Transverse colon (tissue), 4 donors: Measurements from ENCODE around the gene LRRC2. TPM values are rescaled to one million over a fixed set of nuclear protein-coding genes. Genes with fewer than 3 reads are reported as not detected.

Experiments
- DNase-seq: peaks from one replicate; pipeline ENCODE4 v3.0.0-alpha.2; 2019
- H3K27ac ChIP-seq, 4 donors: fragments of 200-600 bp; sonication (generic); 2 replicates each; pipeline ENCODE4 v1.5.1; 2016 to 2018; ENCODE audit warnings: inconsistent platforms in 4 of 4
- H3K27me3 ChIP-seq: fragments of 200-600 bp; sonication (generic); 2 replicates; pipeline ENCODE4 v1.5.1; 2017; ENCODE audit warnings: inconsistent platforms
- H3K36me3 ChIP-seq, 4 donors: fragments of 200-600 bp; sonication (generic); 2 replicates each; pipeline ENCODE4 v1.5.1; 2017 to 2019; ENCODE audit warnings: inconsistent platforms in 4 of 4
- H3K4me1 ChIP-seq, 4 donors: fragments of 200-600 bp; sonication (generic); 2 replicates each; pipeline ENCODE4 v1.5.1; 2017 to 2020; ENCODE audit warnings: inconsistent platforms in 4 of 4
- H3K4me3 ChIP-seq, 4 donors: fragments of 200-600 bp; sonication (generic); 1 replicate in 1 of 4; 2 replicates in 3 of 4; pipeline versions ENCODE4 v1.5.1 to v1.6.1; 2017 to 2019; ENCODE audit warnings: inconsistent platforms in 4 of 4
- H3K9me3 ChIP-seq, 2 donors: fragments of 200-600 bp; sonication (generic); 2 replicates each; pipeline ENCODE4 v1.5.1; 2017 to 2019; ENCODE audit warnings: inconsistent platforms in 2 of 2
- EP300 ChIP-seq: sonication (generic); formaldehyde crosslinking; IDR thresholded peaks from one replicate; pipeline ENCODE4 v1.6.1; 2017; ENCODE audit warnings: antibody characterized with exemption, low read depth
- POLR2A ChIP-seq: fragments of 450-650 bp; IDR thresholded peaks from one replicate; pipeline ENCODE4 v1.6.1; 2016; ENCODE audit warnings: antibody characterized with exemption, mild to moderate bottlenecking, moderate library complexity
- POLR2AphosphoS5 ChIP-seq, 3 donors: sonication (generic); formaldehyde crosslinking; IDR thresholded peaks; one replicate each; pipeline ENCODE4 v1.6.1; 2016; ENCODE audit warnings: antibody characterized with exemption in 3 of 3
- WGBS, 2 donors: methylation state at CpG; one replicate each; pipeline ENCODE4 v1.1.5; 2018; ENCODE audit warnings: low coverage in 1 of 2; 5-methylcytosine and 5-hydroxymethylcytosine counted together
- in situ Hi-C, 4 donors: fragments of 200-750 bp; cut with MboI; loops; one replicate each; pipeline versions ENCODE4 v1.15.0 to v1.15.1; 2017; ENCODE audit warnings: low sequenced_read_pairs in 3 of 4, low pct_ligation_motif_present in 1 of 4, low pct_unique_long_range_greater_than_20kb in 1 of 4
- intact Hi-C: fragments of 100-400 bp; cut with DNase I; formaldehyde crosslinking; loops from one replicate; pipeline ENCODE4 v1.15.1; 2023; ENCODE audit warnings: low total_unique reads
- total RNA-seq, 4 donors: library from RNA; depleted of rRNA; stranded (reverse); fragments of >200 nt; gene quantifications; one replicate each; pipeline ENCODE4 v1.1.0, GENCODE V29; 2016
- TF ChIP-seq, protein P1 (sequence below), 5 experiments: fragments of 200-600 bp in 3 of 5; fragments of 450-650 bp in 2 of 5; sonication (generic) in 3 of 5; IDR thresholded peaks; 1 replicate in 2 of 5; 2 replicates in 3 of 5; pipeline ENCODE4 v1.5.1; 2016 to 2017; ENCODE audit warnings: antibody characterized with exemption in 5 of 5, inconsistent platforms in 3 of 5, mild to moderate bottlenecking in 2 of 5, moderate library complexity in 1 of 5

LRRC2 gene
- total RNA-seq, 4 donors from 2014 or later: 1.00 to 2.0 (median 1.6) TPM; not detected in 1

DNA sequence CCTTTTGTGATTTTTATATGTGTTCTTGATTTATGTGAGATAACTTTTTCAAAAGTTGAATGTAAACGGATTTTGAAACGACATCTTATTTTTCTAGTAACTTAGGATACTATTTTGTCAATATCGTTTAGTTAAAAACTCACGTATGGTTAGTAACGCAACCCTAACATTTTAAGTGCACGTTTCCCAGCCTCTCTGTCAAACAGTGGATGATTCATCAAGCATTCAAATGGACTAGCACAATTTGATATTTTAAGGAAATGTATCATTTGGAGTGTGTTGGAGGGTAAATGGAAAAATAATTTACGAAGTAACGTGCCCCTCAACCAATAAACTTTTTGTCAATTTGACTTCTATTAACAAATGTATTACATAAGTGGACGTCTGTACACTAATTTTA is 45.0 kb downstream of the LRRC2 start:
- Histone ChIP-seq H3K27ac (no peak overlapping the region), H3K4me3 (no peak overlapping the region), H3K27me3 (no peaks in the 10 kb centered on the region), H3K4me1 (no peaks in the 10 kb centered on the region), H3K36me3 (no peaks in the 10 kb centered on the region), H3K9me3 (no peaks in the 10 kb centered on the region)
- in situ Hi-C loops: no loop called here
- intact Hi-C loops: no loop called here
- no peak for TF ChIP-seq POLR2A
- TF ChIP-seq POLR2AphosphoS5 (IDR thresholded peaks at IDR 0.05): no peak
- no peak for TF ChIP-seq EP300
- TF ChIP-seq, protein P1, sequence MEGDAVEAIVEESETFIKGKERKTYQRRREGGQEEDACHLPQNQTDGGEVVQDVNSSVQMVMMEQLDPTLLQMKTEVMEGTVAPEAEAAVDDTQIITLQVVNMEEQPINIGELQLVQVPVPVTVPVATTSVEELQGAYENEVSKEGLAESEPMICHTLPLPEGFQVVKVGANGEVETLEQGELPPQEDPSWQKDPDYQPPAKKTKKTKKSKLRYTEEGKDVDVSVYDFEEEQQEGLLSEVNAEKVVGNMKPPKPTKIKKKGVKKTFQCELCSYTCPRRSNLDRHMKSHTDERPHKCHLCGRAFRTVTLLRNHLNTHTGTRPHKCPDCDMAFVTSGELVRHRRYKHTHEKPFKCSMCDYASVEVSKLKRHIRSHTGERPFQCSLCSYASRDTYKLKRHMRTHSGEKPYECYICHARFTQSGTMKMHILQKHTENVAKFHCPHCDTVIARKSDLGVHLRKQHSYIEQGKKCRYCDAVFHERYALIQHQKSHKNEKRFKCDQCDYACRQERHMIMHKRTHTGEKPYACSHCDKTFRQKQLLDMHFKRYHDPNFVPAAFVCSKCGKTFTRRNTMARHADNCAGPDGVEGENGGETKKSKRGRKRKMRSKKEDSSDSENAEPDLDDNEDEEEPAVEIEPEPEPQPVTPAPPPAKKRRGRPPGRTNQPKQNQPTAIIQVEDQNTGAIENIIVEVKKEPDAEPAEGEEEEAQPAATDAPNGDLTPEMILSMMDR (IDR thresholded peaks at IDR 0.05): no peak
- WGBS, 2 donors: 81 to 84% methylated on average over 9 of the region's 9 CpGs
- DNase-seq: no peak

DNA sequence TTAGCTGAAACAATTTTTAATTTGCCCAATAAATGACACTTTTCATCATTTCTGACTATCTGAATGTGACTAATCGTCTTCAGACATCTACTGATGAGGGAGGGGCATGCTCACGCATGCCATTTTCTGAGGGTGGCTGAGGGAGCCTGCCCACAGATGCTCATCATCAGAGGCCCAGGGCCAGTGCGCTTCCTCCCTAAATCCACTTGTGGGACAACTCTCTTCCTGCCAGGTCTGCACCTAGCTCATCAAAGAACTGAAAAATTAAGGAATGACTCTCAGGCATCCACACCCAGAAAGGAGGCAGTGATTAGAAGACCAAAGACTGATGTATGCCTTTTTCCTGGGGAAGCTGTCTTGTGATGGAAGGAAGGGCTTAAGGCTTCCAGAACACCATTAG is 45.6 kb downstream of the LRRC2 start:
- Histone ChIP-seq H3K36me3 (no peaks in the 10 kb centered on the region), H3K27me3 (no peaks in the 10 kb centered on the region), H3K4me3 (no peak overlapping the region), H3K27ac (no peak overlapping the region), H3K4me1 (no peaks in the 10 kb centered on the region), H3K9me3 (no peaks in the 10 kb centered on the region)
- no peak for DNase-seq
- TF ChIP-seq, protein P1 (IDR thresholded peaks at IDR 0.05): no peak
- TF ChIP-seq POLR2AphosphoS5 (IDR thresholded peaks at IDR 0.05): no peak
- no peak for TF ChIP-seq POLR2A
- TF ChIP-seq EP300: no peak
- intact Hi-C loops: no loop called here
- in situ Hi-C loops: no loop called here
- WGBS, 2 donors: 84 to 91% methylated on average over 3 of the region's 3 CpGs

DNA sequence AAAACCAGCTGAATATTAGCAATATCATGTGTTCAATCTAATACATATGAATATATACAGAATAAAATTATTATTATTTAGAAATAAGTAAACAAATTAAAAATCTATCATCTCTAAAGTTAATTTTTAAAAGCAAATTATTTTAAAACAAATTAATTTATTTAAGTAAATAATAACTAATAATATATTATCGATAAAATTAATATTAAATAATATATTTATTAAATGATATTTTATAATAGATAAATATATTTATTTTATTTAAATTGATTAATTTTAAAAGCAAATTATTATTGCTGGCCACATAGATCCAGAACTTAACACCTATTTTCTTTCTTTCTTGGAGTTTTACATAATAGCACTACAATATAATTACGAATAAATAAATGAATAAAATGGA is 46.1 kb downstream of the LRRC2 start:
- intact Hi-C loops: no loop called here
- WGBS, 2 donors: 67 to 100% methylated on average over 2 of the region's 2 CpGs

DNA sequence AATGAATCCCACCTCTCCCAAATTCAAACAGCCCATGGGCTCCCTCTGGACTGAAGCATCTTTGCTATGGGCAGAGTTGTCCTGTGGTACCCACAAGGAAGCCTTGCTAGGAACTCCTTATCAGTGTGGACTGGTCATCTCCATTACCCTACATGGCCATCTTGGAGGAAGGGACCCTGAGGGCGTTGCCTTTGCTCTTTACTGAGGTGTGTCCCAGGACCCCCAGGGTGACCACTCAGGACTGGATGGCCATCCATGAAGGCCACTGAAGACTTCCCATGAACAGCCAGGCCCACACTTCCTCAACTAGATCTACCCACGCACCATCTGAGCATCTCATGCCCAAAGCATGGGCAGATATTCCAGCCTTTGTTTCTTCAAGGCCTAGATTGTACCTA is 48.3 kb downstream of the LRRC2 start:
- H3K27me3 ChIP-seq: no peaks in the 10 kb centered on the region
- no peak for DNase-seq
- H3K36me3 ChIP-seq: no peaks in the 10 kb centered on the region
- no peak overlapping the region for H3K4me3 ChIP-seq
- H3K9me3 ChIP-seq: no peaks in the 10 kb centered on the region
- TF ChIP-seq, protein P1 (IDR thresholded peaks at IDR 0.05): no peak
- TF ChIP-seq EP300 (no peak), POLR2A (no peak), POLR2AphosphoS5 (IDR thresholded peaks at IDR 0.05) (no peak)
- in situ Hi-C loops (no loop called here), intact Hi-C loops (no loop called here)
- 95% methylated on average over 2 of the region's 2 CpGs; no CpG with 5 or more reads in 1 of the 2 donors for WGBS, 2 donors
- H3K27ac ChIP-seq: no peak overlapping the region
- no peaks in the 10 kb centered on the region for H3K4me1 ChIP-seq

More for the DNA sequence above, 46.1 kb downstream of the LRRC2 start:
- H3K4me3 ChIP-seq: no peak overlapping the region
- no peaks in the 10 kb centered on the region for H3K4me1 ChIP-seq
- H3K36me3 ChIP-seq: no peaks in the 10 kb centered on the region
- in situ Hi-C loops: no loop called here
- H3K9me3 ChIP-seq: no peaks in the 10 kb centered on the region
- DNase-seq: no peak
- H3K27ac ChIP-seq: no peak overlapping the region
- no peaks in the 10 kb centered on the region for H3K27me3 ChIP-seq
- no peak for TF ChIP-seq POLR2AphosphoS5 (IDR thresholded peaks at IDR 0.05)
- no peak for TF ChIP-seq EP300
- TF ChIP-seq, protein P1 (IDR thresholded peaks at IDR 0.05): no peak
- TF ChIP-seq POLR2A: no peak
